Measurements from ENCODE around the gene VTI1B.

- no peak for TF ChIP-seq CTCF (conservative IDR thresholded peaks at IDR 0.05)
- TF ChIP-seq EZH2 (IDR thresholded peaks at IDR 0.05; ENCODE audit: low read depth) = no peak
Measured at GRCh38 chr14:67638642-67639041, 35.8 kb downstream of the VTI1B start.
